Common myeloid progenitor, CD34-positive (primary cell): ENCODE data around the gene LIN54.

Source experiments
- CTCF ChIA-PET: fragments of 350-600 bp; sonication (Branson Sonifier 250); formaldehyde crosslinking; loops from one replicate; lab custom pipeline; 2021; ENCODE audit warnings: antibody characterized with exemption; lab: Charles Lee
- POLR2A ChIA-PET: fragments of 350-600 bp; sonication (Branson Sonifier 250); formaldehyde crosslinking; loops from one replicate; lab custom pipeline; 2021; ENCODE audit warnings: antibody characterized with exemption; lab: Charles Lee
- DNase-seq, 3 donors: peaks; one replicate each; pipeline versions ENCODE4 v3.0.0 to v3.0.0-alpha.2; 2013
- H3K27ac ChIP-seq, 2 experiments: 1 replicate in 1 of 2; 2 replicates in 1 of 2; pipeline ENCODE4 v1.7.0; 2013; ENCODE audit warnings: inconsistent platforms in 2 of 2, low read length in 2 of 2, mild to moderate bottlenecking in 2 of 2, low read depth in 1 of 2, moderate library complexity in 1 of 2; ENCODE audit not compliant: severe bottlenecking in 2 of 2, insufficient read depth in 1 of 2, poor library complexity in 1 of 2
- H3K27me3 ChIP-seq, 5 experiments: replicated peaks in 2 of 5; 1 replicate in 3 of 5; 2 replicates in 2 of 5; pipeline versions ENCODE4 v1.6.1 to v1.7.0; 2013; ENCODE audit warnings: low read length in 4 of 5, mild to moderate bottlenecking in 2 of 5, moderate library complexity in 2 of 5, inconsistent platforms in 1 of 5; ENCODE audit not compliant: insufficient read depth in 5 of 5, control insufficient read depth in 4 of 5
- H3K36me3 ChIP-seq, 4 experiments: 1 replicate in 2 of 4; 2 replicates in 2 of 4; pipeline versions ENCODE4 v1.6.1 to v1.7.0; 2013; ENCODE audit warnings: low read length in 3 of 4, control low read depth in 1 of 4, mild to moderate bottlenecking in 1 of 4; ENCODE audit not compliant: control insufficient read depth in 4 of 4, insufficient read depth in 4 of 4
- H3K4me1 ChIP-seq, 4 experiments: 1 replicate in 3 of 4; 2 replicates in 1 of 4; pipeline versions ENCODE4 v1.6.1 to v1.7.1; 2013; ENCODE audit warnings: low read length in 3 of 4, mild to moderate bottlenecking in 3 of 4, control low read depth in 1 of 4, inconsistent platforms in 1 of 4, moderate library complexity in 1 of 4; ENCODE audit not compliant: control insufficient read depth in 4 of 4, insufficient read depth in 4 of 4; ENCODE audit errors: control extremely low read depth in 1 of 4
- H3K4me3 ChIP-seq, 7 experiments: 1 replicate in 4 of 7; 2 replicates in 3 of 7; pipeline versions ENCODE4 v1.5.1 to v1.7.0; 2013; ENCODE audit warnings: mild to moderate bottlenecking in 7 of 7, low read length in 6 of 7, moderate library complexity in 6 of 7, inconsistent platforms in 2 of 7, low read depth in 2 of 7, control low read depth in 1 of 7; ENCODE audit not compliant: insufficient read depth in 4 of 7, control insufficient read depth in 1 of 7; ENCODE audit errors: extremely low read depth in 1 of 7
- H3K9me3 ChIP-seq, 5 experiments: 1 replicate in 4 of 5; 2 replicates in 1 of 5; pipeline versions ENCODE4 v1.6.1 to v1.7.1; 2013; ENCODE audit warnings: low read length in 4 of 5, mild to moderate bottlenecking in 2 of 5, inconsistent platforms in 1 of 5, low read depth in 1 of 5, moderate library complexity in 1 of 5; ENCODE audit not compliant: control insufficient read depth in 4 of 5, insufficient read depth in 2 of 5; ENCODE audit errors: control extremely low read depth in 1 of 5
- WGBS: methylation state at CpG from one replicate; pipeline ENCODE4 v1.1.5; 2013; ENCODE audit not compliant: insufficient coverage; 5-methylcytosine and 5-hydroxymethylcytosine counted together

Gene LIN54

GRCh38 chr4:82983444-82983843 is 27.2 kb downstream of the LIN54 start:
- ChIA-PET POLR2A (no interaction called here), CTCF (no interaction called here)
- no peaks in the 10 kb centered on the region for H3K9me3 ChIP-seq
- H3K36me3 ChIP-seq: peaks cover 0 to 23% (median 4%) of the 10 kb centered on the region in 4 experiments
- H3K4me1 ChIP-seq: peaks cover 0 to 2% (median 0%) of the 10 kb centered on the region in 4 experiments
- no peaks in the 10 kb centered on the region for H3K27me3 ChIP-seq
- no peak for DNase-seq
- no CpG with 5 or more reads among the region's 3 CpGs for WGBS
- H3K4me3 ChIP-seq: no peak overlapping the region
- H3K27ac ChIP-seq: no peak overlapping the region

DNA sequence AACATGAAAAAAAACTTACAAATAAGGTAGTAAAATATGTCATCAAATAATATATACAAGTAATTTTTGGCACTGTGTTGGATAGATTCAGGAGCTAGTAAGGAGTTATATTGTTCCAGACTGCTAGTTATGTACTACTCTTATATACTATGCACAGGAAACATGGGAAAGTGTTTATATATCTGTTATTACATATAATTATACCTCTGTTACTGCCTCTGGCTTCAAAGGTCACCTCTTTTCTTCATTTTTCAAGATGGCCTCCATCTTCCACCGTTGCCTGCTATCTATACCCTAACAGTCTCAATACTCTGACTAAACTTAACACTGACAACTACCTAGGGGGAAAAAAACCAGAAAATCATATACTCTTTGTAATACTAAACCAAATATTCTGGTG is 29.5 kb downstream of the LIN54 start:
- CTCF ChIA-PET: no interaction called here

DNA sequence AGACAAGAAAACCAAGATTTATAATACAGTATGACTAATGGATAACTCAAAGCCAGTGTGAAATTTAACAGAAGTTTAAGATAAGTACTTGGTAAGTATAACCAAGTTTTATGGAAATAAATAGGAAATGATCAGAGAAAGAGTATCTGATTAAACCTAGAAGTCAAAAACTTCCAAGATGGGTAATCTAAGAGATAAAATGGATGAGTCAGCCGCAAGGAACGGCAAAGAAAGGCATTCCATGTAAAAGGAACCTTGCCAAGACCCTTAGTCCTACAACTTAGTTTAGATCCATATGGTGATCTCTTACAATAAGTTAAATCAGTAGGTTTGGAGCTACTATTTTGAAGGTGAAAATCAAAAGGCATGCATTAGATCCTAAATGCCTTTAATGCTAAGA is 34.8 kb downstream of the LIN54 start:
- Histone ChIP-seq H3K4me3 (no peak overlapping the region), H3K36me3 (peaks cover 0 to 24% (median 10%) of the 10 kb centered on the region in 4 experiments), H3K27ac (no peak overlapping the region), H3K4me1 (no peaks in the 10 kb centered on the region), H3K9me3 (no peaks in the 10 kb centered on the region), H3K27me3 (no peaks in the 10 kb centered on the region)
- ChIA-PET POLR2A (interaction anchor here (0.7 to 0.8 kb wide), 2 partner anchors 66 to 1923 kb away, joined by 3 read pairs; no protein-coding TSS in a partner anchor), CTCF (interaction anchor here (1.0 to 1.8 kb wide), 2 partner anchors 9 to 275 kb away, joined by 3 to 6 read pairs; no protein-coding TSS in a partner anchor)
- WGBS: no CpG with 5 or more reads among the region's 2 CpGs
- no peak for DNase-seq

More for the DNA sequence above, 29.5 kb downstream of the LIN54 start:
- POLR2A ChIA-PET: no interaction called here
- Histone ChIP-seq H3K4me3 (no peak overlapping the region), H3K4me1 (peaks cover 0 to 2% (median 0%) of the 10 kb centered on the region in 4 experiments), H3K36me3 (peaks cover 0 to 26% (median 6%) of the 10 kb centered on the region in 4 experiments), H3K9me3 (no peaks in the 10 kb centered on the region), H3K27me3 (no peaks in the 10 kb centered on the region), H3K27ac (no peak overlapping the region)
- DNase-seq: no peak
- 80% methylated on average over 1 of the region's 1 CpG for WGBS

GRCh38 chr4:82969414-82969813 is 41.2 kb downstream of the LIN54 start:
- ChIA-PET POLR2A (no interaction called here), CTCF (interaction anchor here (1.3 kb wide), 1 partner anchor 117 kb away, joined by 3 read pairs; no protein-coding TSS in a partner anchor)
- Histone ChIP-seq H3K27ac (no peak overlapping the region), H3K36me3 (peaks cover 12 to 48% (median 29%) of the 10 kb centered on the region in 4 experiments), H3K4me1 (no peaks in the 10 kb centered on the region), H3K4me3 (no peak overlapping the region), H3K27me3 (no peaks in the 10 kb centered on the region), H3K9me3 (no peaks in the 10 kb centered on the region)
- no CpG with 5 or more reads among the region's 2 CpGs for WGBS
- DNase-seq: no peak

DNA sequence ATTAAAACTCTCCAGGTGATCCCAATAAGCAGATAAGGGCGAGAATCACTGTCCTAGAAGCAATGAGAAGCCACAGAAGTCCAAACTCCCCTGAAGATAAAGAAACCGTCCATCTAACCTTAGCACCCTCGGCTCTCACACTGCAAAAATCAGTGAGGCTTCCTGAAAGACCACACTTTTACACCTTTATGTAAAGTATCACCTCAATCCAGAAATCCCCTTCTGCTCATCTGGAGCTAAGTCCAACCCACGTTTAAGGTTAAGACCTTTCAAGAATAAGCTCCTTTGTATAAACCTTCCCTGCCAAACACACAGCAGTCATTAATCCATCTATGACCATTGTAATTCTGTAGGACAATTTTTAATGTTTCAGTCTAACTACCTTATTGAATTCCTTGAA is 41.7 kb downstream of the LIN54 start:
- H3K36me3 ChIP-seq: peaks cover 14 to 52% (median 29%) of the 10 kb centered on the region in 4 experiments
- no peak overlapping the region for H3K27ac ChIP-seq
- H3K9me3 ChIP-seq: no peaks in the 10 kb centered on the region
- no peaks in the 10 kb centered on the region for H3K4me1 ChIP-seq
- no peak for DNase-seq
- H3K4me3 ChIP-seq: no peak overlapping the region
- no peaks in the 10 kb centered on the region for H3K27me3 ChIP-seq
- CTCF ChIA-PET: interaction anchor here (1.3 to 1.7 kb wide), 3 partner anchors 11 to 116 kb away, joined by 3 to 7 read pairs (median 3); no protein-coding TSS in a partner anchor
- whole genome bisulfite sequencing: 90% methylated on average over 4 of the region's 4 CpGs
- POLR2A ChIA-PET: no interaction called here

DNA sequence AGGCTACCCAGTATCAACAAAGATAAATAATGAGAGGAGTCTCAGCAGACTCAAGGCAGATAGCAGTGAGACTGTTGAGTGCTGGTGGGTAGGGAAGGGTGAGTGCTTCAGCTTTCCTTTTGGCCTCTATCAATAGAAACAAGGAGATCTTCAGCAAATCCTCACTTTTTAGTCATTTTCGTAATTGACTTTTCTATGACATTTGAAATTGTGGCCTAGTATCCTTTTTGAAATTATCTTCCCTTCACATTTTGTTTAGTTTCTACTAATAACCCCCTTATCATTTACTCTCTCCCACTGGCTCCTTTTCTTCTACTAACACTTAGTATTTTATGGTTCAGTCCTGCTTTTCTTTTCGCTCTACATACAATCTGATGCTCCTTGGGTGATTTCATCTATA is 44.9 kb downstream of the LIN54 start:
- no peaks in the 10 kb centered on the region for H3K9me3 ChIP-seq
- WGBS: 100% methylated on average over 2 of the region's 2 CpGs
- H3K4me1 ChIP-seq: no peaks in the 10 kb centered on the region
- no peak overlapping the region for H3K27ac ChIP-seq
- H3K27me3 ChIP-seq: no peaks in the 10 kb centered on the region
- no peak overlapping the region for H3K4me3 ChIP-seq
- peaks cover 16 to 54% (median 28%) of the 10 kb centered on the region in 4 experiments for H3K36me3 ChIP-seq
- DNase-seq: no peak
- ChIA-PET CTCF (interaction anchor here (1.3 to 1.4 kb wide), 2 partner anchors 9 to 46 kb away, joined by 3 to 4 read pairs; no protein-coding TSS in a partner anchor), POLR2A (no interaction called here)

GRCh38 chr4:82957045-82957444 is 53.6 kb downstream of the LIN54 start:
- Histone ChIP-seq H3K9me3 (no peaks in the 10 kb centered on the region), H3K36me3 (peaks cover 1 to 22% (median 11%) of the 10 kb centered on the region in 4 experiments), H3K4me3 (no peak overlapping the region), H3K27ac (no peak overlapping the region), H3K4me1 (no peaks in the 10 kb centered on the region), H3K27me3 (no peaks in the 10 kb centered on the region)
- ChIA-PET CTCF (interaction anchor here (0.8 to 2.4 kb wide), 4 partner anchors 9 to 18 kb away, joined by 3 to 7 read pairs (median 4); no protein-coding TSS in a partner anchor), POLR2A (interaction anchor here (0.6 kb wide), 1 partner anchor 53 kb away, joined by 3 read pairs; no protein-coding TSS in a partner anchor)
- peak in 2 of 3 donors; percentile 5 to 6 for DNase-seq
- WGBS: 100% methylated on average over 1 of the region's 1 CpG
